Nephron progenitor cell (in vitro differentiated cells): ENCODE data around the gene MDH2.
"Not testable (repeated sequence)": the region's sequence is repeated elsewhere in the genome, so short reads cannot be mapped to it uniquely, and the experiment has no call there.

ENCODE experiments used
- DNase-seq: peaks from one replicate; pipeline ENCODE4 v3.0.0; 2021
- H3K27ac Mint-ChIP-seq: 2 replicates; pipeline ENCODE4 v1.8.0; 2021; ENCODE audit warnings: mild to moderate bottlenecking, moderate library complexity, mixed read lengths
- H3K27me3 Mint-ChIP-seq: 2 replicates; pipeline ENCODE4 v1.8.0; 2021; ENCODE audit warnings: mild to moderate bottlenecking, low read depth, mixed read lengths; ENCODE audit not compliant: poor library complexity
- H3K36me3 Mint-ChIP-seq: 2 replicates; pipeline ENCODE4 v1.8.0; 2021; ENCODE audit warnings: low read depth, mixed read lengths
- H3K4me1 Mint-ChIP-seq: 2 replicates; pipeline ENCODE4 v1.8.0; 2021; ENCODE audit warnings: mixed read lengths
- H3K4me3 Mint-ChIP-seq: 2 replicates; pipeline ENCODE4 v1.8.0; 2021; ENCODE audit warnings: mild to moderate bottlenecking, moderate library complexity, mixed read lengths
- H3K9me3 Mint-ChIP-seq: 2 replicates; pipeline ENCODE4 v1.8.0; 2021; ENCODE audit warnings: mild to moderate bottlenecking, moderate library complexity, mixed read lengths
- TF ChIP-seq, protein P1 (sequence below): fragments of 200-600 bp; sonication (generic); IDR thresholded peaks from 2 replicates; pipeline ENCODE4 v1.5.0; 2021; ENCODE audit warnings: antibody characterized with exemption

Gene MDH2

DNA sequence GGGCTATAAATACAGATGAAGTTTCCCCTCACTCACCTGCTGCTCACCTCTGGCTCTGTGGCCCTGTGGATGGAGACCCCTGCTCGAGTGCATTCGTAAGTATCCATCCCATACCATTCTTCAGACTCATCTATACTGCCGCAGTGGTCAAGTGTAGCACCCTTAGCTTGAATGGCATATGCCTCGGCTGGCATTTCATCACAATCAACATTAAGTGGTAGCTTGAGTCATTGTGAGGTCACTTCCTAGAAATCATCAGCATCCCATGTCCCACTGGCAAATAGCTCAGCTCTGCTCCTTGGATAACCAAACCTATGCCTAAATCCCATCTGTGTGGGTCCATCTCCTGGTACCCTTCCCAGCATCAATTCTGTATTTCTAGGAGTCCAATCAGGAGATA is 38.2 kb downstream of the MDH2 start:
- peaks cover 19% of the 10 kb centered on the region for H3K4me1 Mint-ChIP-seq
- no peaks in the 10 kb centered on the region for H3K36me3 Mint-ChIP-seq
- no peak for DNase-seq
- no peak overlapping the region for H3K4me3 Mint-ChIP-seq
- no peaks in the 10 kb centered on the region for H3K27me3 Mint-ChIP-seq
- TF ChIP-seq, protein P1, sequence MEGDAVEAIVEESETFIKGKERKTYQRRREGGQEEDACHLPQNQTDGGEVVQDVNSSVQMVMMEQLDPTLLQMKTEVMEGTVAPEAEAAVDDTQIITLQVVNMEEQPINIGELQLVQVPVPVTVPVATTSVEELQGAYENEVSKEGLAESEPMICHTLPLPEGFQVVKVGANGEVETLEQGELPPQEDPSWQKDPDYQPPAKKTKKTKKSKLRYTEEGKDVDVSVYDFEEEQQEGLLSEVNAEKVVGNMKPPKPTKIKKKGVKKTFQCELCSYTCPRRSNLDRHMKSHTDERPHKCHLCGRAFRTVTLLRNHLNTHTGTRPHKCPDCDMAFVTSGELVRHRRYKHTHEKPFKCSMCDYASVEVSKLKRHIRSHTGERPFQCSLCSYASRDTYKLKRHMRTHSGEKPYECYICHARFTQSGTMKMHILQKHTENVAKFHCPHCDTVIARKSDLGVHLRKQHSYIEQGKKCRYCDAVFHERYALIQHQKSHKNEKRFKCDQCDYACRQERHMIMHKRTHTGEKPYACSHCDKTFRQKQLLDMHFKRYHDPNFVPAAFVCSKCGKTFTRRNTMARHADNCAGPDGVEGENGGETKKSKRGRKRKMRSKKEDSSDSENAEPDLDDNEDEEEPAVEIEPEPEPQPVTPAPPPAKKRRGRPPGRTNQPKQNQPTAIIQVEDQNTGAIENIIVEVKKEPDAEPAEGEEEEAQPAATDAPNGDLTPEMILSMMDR = no peak
- no peak overlapping the region for H3K27ac Mint-ChIP-seq
- no peaks in the 10 kb centered on the region for H3K9me3 Mint-ChIP-seq

DNA sequence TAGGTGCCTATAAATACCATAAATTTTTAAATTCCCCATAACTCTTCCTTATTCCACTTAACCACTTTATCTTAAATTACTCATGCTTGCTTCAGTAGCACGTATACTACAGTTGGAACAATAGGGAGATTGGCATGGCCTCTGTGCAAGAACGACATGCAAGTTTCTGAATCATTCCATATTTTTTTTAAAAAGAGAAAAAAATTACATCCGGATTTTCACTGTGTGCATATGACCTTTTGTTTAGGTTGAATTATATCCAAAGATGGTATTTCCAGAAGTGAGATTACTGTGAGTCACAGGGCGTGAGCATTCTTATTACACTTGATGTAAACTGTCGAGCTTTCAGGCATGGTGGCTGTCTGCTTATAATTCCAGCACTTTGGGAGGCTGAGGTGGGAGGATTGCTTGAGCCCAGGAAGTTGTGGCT is 39.5 kb downstream of the MDH2 start:
- not testable (repeated sequence) for H3K27ac Mint-ChIP-seq, DNase-seq, H3K9me3 Mint-ChIP-seq, H3K27me3 Mint-ChIP-seq, H3K36me3 Mint-ChIP-seq, H3K4me3 Mint-ChIP-seq
- H3K4me1 Mint-ChIP-seq = peaks cover 19% of the 10 kb centered on the region

DNA sequence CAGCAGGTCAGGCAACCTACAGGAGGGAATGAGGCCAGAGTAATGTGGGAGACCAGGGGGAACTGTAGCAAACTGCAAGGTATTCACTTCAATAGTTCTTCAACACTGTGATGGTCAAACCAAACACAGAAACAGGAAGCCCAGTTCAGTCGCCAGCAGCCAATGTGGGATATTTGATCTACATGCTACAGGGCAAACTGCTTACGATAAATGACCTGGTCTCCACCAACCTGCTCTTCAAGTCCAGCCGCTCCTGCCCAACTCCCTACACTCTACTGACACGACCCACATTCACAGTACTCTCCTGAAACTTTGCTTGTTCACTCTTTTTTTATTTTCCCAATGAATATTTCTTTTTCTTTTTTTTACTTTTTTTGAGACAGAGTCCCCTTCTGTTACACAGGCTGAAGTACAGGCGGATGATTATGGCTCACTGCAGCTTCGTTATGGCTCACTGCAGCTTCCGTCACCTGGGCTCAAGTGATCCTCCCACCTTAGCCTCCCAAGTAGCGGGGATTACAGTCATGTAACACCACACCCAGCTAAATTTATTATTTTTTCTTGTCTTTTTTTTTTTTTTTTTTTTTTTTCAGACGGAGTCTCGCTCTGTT is 42.1 kb downstream of the MDH2 start:
- Mint-ChIP-seq H3K9me3 (no peaks in the 10 kb centered on the region), H3K27me3 (no peaks in the 10 kb centered on the region), H3K36me3 (no peaks in the 10 kb centered on the region), H3K4me1 (peaks cover 19% of the 10 kb centered on the region), H3K27ac (peak overlapping the region; percentile 84), H3K4me3 (no peak overlapping the region)
- no peak for DNase-seq
- TF ChIP-seq, protein P1 = no peak

DNA sequence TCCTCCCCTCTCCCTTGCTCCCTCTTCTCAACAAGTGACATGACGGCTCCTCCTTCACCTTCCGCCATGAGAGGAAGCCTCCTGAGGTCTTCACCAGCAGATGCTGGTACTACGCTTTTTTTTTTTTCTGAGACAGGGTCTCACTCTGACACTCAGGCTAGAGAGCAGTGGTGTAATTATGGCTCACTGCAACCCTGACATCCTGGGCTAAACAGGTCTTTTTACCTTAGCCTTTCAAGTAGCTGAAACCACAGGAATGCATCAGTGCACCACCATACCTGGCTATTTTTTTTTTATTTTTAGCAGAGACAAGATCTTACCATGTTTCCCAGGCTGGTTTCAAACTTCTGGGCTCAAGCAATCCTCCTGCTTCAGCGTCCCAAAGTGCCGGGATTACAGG is 43.6 kb downstream of the MDH2 start:
- TF ChIP-seq, protein P1 = no peak
- Mint-ChIP-seq H3K4me3 (no peak overlapping the region), H3K4me1 (peaks cover 19% of the 10 kb centered on the region), H3K9me3 (no peaks in the 10 kb centered on the region), H3K27ac (no peak overlapping the region), H3K36me3 (no peaks in the 10 kb centered on the region), H3K27me3 (no peaks in the 10 kb centered on the region)
- no peak for DNase-seq

DNA sequence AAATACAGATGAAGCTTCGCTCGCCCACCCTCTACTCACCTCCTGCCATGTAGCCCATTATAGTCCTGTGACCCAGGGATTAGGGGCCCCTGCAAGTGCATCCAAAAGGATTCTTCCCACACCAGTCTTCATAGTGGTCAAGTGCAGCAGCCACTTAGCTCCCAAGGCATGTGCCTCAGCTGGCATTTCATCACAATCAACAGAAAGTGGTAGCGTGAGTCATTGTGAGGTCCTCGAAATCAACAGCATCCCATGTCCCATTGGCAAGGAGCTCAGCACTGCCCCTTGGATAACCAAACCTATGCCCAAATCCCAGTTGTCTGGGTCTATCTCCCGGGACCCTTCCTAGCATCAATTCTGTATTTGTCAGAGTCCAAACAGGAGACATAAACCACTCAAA is 45.6 kb downstream of the MDH2 start:
- H3K9me3 Mint-ChIP-seq, H3K27ac Mint-ChIP-seq, H3K4me3 Mint-ChIP-seq, H3K27me3 Mint-ChIP-seq, DNase-seq, H3K36me3 Mint-ChIP-seq: not testable (repeated sequence)
- peaks cover 18% of the 10 kb centered on the region for H3K4me1 Mint-ChIP-seq

DNA sequence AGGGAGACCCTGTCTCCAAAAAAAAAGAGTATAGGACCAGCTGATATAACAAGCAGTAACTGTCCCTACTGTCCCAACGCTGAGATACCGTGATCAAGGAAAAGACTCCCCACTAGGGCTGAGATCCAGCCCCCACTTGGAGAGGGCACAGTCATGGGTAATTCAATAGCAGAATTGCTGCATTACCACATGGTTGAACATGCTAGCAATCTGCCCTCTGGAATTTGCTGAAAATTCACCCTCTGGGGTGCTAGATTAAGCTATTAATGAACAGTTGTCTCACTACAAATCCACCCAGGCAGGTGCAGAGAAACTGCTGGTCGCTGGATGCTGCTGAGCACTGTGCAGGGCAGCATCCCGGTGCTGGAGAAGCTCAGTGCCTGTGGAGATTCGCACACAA is 46.4 kb downstream of the MDH2 start:
- not testable (repeated sequence) for H3K9me3 Mint-ChIP-seq, H3K4me1 Mint-ChIP-seq, H3K27me3 Mint-ChIP-seq, H3K27ac Mint-ChIP-seq, H3K36me3 Mint-ChIP-seq, H3K4me3 Mint-ChIP-seq, DNase-seq

DNA sequence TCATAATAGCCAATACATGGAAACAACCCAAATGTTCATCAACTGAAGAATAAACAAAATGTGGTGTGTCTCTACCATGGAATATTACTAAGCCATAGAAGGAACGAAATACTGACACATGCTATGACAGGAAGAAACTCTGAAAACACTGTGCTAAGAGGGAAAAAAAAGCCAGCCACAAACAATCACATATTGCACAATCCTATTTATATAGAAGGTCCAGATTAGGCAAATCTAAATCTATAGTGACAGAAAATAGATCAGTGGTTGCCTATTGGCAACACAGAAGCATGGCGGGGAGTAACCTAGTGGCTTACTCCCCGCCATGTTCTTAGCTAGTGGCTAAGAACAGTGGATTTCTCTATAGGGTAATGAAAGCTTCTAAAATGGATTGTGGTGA is 48.0 kb downstream of the MDH2 start:
- Mint-ChIP-seq H3K9me3 (no peaks in the 10 kb centered on the region), H3K4me1 (no peaks in the 10 kb centered on the region), H3K36me3 (no peaks in the 10 kb centered on the region), H3K27me3 (no peaks in the 10 kb centered on the region), H3K27ac (no peak overlapping the region), H3K4me3 (no peak overlapping the region)
- TF ChIP-seq, protein P1 = no peak
- no peak for DNase-seq

DNA sequence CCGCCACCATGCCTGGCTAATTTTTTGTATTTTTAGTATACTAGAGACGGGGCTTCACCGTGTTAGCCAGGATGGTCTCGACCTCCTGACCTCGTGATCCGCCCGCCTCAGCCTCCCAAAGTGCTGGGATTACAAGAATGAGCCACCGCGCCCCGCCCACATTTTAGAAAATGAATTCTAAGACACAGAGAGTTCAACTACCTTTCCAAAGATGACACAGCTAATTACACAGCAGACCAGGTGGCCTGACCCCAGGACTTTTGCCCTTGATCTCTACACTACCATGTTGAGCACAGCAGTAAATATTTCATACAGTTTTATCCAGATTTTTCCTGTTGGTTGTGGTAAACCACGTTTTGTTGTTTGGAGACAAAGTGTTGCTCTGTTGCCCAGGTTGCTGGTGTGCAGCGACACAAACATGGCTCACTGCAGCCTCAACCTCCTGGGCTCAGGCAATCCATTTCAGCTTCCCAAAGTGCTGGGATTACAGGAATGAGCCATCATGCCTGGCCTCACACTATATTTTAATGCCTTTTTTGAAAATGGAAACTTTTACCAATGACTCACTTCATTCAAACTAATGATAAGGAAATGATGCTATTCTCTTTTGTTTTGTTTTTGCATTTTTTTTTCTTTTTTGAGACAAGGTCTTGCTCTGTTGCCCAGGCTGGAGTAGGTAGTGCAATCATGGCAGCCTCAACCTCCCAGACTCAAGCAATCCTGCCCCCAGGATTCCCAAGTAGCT is 54.0 kb downstream of the MDH2 start:
- not testable (repeated sequence) for H3K27me3 Mint-ChIP-seq, H3K27ac Mint-ChIP-seq, H3K4me1 Mint-ChIP-seq, DNase-seq, H3K36me3 Mint-ChIP-seq, H3K9me3 Mint-ChIP-seq, H3K4me3 Mint-ChIP-seq

DNA sequence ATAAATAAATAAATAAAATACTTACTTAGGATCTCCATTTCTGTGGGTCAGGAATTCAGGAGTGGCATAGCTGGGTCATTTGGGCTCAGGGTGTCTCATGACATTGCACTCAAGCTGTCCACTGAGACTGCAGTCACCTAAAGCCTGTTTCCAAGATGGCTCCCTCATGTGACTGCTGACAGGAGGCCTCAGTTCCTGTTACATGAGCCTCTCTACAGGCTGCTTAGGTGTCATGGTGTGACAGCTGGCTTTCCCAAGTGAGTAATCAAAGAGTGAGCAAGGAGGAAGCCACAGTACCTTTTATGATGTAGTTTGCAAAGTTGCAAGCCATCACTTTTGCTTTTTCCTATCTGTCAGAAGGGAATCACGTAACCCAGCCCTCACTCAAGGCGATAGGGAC is 55.9 kb downstream of the MDH2 start:
- not testable (repeated sequence) for H3K36me3 Mint-ChIP-seq, H3K9me3 Mint-ChIP-seq, H3K27ac Mint-ChIP-seq, H3K4me3 Mint-ChIP-seq, DNase-seq, H3K27me3 Mint-ChIP-seq
- peaks cover 14% of the 10 kb centered on the region for H3K4me1 Mint-ChIP-seq

DNA sequence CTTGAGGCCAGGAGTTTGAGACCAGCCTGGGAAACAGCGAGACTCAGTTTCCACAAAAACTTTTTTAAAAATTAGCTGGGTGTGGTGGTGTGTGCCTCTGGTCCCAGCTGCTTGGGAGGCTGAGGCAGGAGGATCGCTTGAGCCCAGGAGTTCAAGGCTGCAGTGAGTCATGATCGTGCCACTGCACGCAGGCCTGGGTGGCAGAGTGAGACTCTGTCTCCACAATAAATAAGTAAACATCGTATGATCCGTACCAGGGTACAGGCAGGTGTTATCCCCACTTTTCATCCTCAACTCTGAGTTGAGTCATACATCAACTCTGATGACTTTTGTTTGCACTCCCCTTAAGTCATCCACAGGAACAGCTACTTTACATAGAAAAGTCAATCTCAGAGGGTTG is 58.2 kb downstream of the MDH2 start:
- not testable (repeated sequence) for H3K27me3 Mint-ChIP-seq, H3K4me3 Mint-ChIP-seq, H3K27ac Mint-ChIP-seq

More for the DNA sequence above, 58.2 kb downstream of the MDH2 start:
- H3K4me1 Mint-ChIP-seq = peaks cover 22% of the 10 kb centered on the region
- not testable (repeated sequence) for DNase-seq, H3K36me3 Mint-ChIP-seq, H3K9me3 Mint-ChIP-seq
